ENCODE measurements around the gene C17orf114.
A peak's percentile ranks its signal among the peaks of the same experiment; 100 is the strongest.

- TF ChIP-seq CTCF (IDR thresholded peaks at IDR 0.05; ENCODE audit: low read depth, low read length) (no peak), POLR2A (IDR thresholded peaks at IDR 0.05; ENCODE audit: extremely low read depth, insufficient read length) (peak; percentile 56), MYC (IDR thresholded peaks at IDR 0.05; ENCODE audit: low read depth, low read length) (no peak)
- TF ChIP-seq, protein P1, sequence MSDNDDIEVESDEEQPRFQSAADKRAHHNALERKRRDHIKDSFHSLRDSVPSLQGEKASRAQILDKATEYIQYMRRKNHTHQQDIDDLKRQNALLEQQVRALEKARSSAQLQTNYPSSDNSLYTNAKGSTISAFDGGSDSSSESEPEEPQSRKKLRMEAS (IDR thresholded peaks at IDR 0.05; ENCODE audit: low read depth, low read length) = peak; percentile 6
These were observed 31.2 kb upstream of the C17orf114 start, which contains the start of gene MINK1 for GRCh38 chr17:4833178-4833940.

Data from NB4 (cell line).